Stimulated activated CD4-positive, alpha-beta T cell treated with anti-CD3 and anti-CD28 coated beads, Interleukin-2, amount 100 ng/mL, for 4 hours (primary cell): ENCODE results near the gene WBP2.
"Not testable (repeated sequence)": the region's sequence is repeated elsewhere in the genome, so short reads cannot be mapped to it uniquely, and the experiment has no call there.

Experiments used
- DNase-seq: peaks from one replicate; pipeline ENCODE4 v3.0.0-alpha.2; 2020; ENCODE audit warnings: low read depth

Gene WBP2

GRCh38 chr17:75888484-75888883, 33.3 kb upstream of the WBP2 start:
- DNase-seq: no peak

- DNase-seq: not testable (repeated sequence)
Observed at GRCh38 chr17:75885860-75886259, 30.7 kb upstream of the WBP2 start.

- DNase-seq: no peak
Observed at GRCh38 chr17:75885431-75885830, 30.3 kb upstream of the WBP2 start.

DNA sequence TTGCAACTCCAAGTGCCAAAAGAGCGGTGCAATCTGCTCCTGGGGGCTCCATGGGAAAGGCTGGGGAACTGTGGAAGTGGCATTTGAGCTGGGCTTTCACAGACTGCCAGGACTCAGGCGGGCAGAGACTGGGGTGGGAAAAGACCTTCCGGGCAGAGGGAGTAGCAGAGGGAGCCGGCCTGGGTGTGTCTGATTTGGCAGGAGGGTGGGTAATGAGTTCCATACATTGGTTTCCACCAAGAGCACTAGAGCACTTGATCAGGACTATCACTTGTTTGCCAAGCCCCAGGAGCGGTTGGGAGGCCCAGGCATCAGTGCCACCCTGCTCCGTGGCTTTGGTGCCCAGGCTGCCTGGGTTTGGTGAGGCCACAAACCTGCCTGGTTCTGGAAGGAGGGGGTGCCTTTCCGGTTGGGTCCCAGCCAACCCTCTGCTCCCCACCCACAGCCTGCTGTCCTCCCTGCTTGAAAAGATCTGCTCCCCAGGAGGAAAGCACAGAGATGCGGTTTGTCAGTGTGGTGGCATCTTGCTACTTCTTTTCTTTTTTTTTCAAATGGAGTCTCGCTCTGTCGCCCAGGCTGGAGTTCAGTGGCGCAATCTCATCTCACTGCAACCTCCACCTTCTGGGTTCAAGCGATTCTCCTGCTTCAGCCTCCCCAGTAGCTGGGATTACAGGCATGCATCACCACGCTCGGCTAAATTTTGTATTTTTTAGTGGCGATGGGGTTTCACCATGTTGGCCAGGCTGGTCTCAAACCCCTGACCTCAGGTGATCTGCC, 26.7 kb upstream of the WBP2 start:
- no peak for DNase-seq

DNA sequence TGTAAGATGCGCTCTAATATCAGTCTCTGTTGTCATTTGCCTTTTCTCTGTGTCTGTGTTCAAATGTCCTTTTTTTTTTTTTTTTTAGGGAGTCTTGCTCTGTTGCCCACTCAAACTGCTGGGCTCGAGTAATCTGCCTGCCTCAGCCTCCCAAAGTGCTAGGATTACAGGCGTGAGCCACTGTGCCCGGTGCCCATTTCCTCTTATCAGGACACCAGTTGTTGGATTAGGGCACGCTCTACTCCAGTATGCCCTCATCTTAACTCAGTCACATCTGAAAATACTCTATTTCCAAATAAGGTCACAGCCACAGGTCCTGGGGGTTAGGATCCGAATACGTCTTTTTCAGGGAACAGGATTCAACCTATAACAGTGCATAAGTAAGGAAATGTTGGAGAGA, 25.1 kb upstream of the WBP2 start:
- no peak for DNase-seq

DNA sequence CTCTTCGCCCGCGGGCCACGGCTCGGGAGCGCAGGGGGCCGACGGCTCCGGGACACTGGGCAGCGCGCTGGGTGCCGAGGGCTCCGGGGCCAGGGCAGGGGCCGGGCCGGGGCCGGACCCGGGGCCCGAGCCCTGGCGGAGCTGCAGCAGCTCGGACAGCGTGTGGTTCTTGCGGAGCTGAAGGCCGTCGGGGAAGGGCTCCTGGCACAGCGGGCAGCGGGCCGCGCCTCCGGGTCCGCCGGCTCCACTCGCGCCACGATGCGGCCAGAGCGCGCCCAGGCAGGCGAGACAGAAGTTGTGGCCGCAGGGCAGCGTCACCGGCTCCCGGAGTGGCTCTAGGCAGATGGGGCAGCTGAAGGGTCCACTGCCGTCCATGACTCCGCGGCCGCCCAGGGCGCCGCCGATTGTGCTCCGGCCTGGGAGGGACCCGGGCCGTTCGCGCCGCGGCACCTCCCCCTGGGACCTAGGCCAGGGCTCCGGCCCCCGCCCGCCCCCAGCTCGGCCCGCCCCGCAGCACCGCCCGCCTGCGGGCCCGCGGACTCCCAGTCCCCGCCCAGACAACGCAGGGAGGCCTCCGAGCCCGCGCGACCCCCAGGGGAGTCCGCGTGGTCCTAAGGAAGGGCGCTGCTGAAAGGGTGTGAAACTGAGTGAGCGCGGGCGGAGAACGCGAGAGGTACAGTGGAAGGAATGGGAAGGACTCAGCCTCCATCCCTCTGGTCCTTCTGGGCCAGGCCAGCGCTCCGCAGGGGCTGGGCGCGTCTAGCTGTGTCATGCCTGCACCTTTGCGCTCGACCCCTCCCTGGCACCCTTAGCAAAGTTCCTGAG, 23.3 kb upstream of the WBP2 start, which contains the start of gene TRIM47:
Gene TRIM47, minus strand, starts transcription at position 408 of the 825 bp plus-strand sequence. Its CDS starts 33 bp downstream, at position 375.
- DNase-seq: no peak

GRCh38 chr17:75877752-75878173, 22.6 kb upstream of the WBP2 start:
- DNase-seq: peak; percentile 55

DNA sequence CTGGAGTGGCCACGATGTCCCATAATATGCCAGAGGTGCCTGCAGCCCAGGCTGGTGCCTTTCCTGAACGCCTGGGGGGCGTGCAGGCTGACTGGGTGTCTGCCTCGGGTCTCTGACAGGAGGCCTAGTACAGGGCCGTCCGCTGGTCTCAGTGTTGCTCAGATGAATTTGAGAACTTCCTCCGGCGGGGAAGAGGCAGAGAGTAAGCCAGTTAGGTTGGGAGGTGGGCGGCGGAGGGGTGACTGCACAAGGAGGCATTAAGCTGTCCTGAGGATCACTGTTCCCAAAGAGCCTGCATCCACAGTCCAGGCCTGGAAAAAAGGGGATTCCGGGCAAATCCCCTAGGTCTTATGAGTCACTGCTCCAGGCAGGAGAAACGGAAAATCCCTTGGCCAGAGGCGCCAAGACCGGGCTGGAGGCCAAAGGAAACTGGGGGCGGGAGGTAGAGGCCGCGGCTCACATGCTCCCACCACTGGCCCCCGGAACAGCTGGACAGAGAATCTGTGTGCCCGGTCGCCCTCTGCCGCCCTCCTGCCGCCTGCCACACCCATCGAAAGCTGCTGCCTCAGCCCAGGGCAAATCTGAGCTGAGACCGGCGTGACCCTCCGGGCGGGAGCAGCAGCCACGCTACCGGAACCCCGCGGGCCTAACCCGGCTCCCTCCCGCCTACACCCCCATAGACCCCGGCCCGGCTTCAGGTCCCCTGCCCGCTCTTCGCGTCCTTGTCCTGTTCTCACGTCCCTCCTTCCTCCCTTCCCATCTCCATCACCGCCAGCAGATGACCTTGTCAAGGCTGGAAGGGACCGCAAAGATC, 22.0 kb upstream of the WBP2 start:
- DNase-seq: no peak

DNA sequence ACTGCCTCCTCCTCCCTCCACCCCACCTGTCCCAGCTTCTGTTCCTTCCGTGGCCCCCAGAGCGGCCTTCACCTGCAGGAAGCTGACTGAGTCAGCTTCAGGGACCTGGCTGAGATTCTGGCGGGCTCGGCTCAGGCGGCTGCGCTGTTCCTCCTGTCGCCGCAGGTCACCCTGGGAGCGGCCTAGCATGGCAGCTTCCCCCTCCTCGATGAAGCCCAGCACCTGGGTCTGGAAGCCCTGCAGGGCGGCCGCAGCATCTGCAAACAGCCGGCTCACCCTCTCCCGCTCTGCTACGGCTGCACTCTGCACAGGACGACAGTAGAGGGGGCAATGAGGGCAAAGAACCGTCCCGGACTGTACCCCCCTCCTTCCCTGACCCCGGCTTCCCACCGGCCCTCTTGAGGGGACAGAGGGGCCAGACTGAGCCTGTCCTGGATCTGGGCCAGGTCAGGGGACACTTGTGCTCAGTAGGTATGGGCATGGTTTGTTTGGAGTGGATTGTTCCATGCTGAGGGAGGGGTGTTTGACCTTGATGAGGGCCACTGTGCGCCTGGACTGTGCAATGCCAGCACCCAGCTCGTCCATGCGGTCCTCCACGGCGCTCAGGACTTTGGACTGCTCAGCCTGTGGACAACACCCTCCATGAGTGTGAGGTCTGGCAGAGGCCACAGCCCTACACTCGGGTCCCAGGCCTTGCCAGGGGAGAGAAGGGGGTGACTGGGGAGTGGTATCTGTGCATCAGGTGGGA, 21.2 kb upstream of the WBP2 start:
- DNase-seq: peak; percentile 61

DNA sequence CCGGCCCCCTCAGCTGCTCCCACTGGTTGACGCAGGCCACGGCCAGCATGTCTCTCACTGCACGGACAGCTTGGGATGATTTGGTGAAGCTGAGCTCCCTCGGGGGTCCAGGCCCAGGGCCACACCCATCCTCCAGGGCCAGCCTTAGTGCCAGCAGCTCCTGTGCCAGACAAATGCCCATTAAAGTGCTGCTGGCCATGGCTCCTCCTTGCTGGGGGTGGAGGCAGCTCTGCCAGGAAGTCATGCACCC, 20.7 kb upstream of the WBP2 start:
- DNase-seq: no peak

GRCh38 chr17:75875182-75875939, 20.2 kb upstream of the WBP2 start:
- DNase-seq: no peak

DNA sequence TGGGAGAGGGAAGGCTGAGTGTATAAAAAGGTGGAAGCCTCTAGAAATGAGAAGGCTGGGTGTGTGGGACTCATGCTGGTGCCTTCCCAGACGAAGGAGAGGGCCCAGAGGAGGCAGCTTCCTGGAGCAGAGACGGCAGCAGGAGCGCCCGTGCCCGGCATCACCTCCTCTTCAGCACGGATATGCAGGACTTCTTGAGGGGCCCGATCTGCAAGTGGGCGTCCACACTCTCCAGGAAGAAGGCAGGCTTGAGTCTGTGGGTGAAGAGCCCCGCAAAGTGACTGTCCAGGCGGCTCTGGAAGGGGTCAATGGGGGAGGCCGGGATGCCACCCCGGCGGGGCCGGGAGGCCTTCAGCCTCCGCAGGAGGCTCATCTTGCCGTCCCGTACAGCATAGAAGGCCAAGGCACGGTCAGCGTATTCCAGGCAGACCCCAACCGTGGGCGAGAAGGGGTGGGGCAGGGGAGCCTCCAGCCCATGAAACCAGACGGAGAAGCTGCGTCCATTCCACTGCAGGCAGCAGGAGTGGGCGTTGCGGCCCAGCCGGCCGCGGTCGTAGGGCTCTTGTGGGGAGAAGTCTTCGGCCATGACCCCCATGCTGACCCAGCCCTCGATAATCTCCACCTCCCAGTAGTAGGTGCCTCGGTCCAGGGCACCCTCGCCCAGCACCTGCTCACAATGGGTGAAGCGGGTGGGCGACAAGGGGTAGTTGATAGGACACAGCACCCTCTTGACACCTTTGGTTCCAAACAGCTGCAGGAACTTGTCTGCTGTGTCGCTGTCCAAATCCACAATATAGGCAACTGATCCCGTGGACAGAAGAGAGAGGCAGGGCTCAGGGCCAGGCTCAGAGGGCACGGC, 19.4 kb upstream of the WBP2 start:
- DNase-seq: no peak

DNA sequence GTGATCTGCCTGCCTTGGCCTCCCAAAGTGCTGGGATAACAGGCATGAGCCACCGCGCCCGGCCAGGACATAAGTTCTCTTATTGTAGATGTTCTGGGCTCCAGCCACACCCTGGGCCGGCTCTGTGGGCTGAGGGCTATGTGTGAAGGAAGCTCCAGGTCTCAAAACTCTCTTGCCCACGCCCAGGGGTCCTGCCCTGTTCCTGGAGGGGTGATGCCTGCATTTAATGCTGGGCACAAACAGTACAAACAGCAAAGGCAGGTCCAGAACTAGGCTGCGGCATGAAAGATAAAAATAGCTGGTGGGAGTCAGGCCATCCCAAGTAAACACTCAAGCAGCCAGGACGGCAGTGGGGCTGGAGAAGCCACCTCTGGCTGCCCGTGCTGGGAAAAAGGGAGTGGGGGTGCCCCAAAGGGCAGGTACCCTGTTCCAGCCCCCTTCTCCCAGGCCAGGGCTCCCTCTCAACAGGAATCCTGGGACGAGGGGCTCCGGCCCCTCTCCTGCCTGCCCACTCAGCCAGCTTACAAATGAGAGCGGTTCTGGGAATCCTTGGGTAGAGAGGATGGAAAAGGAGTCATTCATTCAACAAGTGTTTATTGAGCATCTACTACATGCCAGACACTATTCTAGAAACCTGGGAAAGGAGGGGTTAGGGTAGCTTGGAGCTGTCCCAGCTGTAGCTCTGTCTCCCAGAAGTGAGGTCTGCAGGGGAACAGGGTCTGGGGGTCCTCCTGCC, 18.6 kb upstream of the WBP2 start:
- DNase-seq: no peak

- DNase-seq: no peak
Observed at GRCh38 chr17:75872434-75873351, 17.6 kb upstream of the WBP2 start.

- DNase-seq: not testable (repeated sequence)
Observed at GRCh38 chr17:75870228-75870627, 15.1 kb upstream of the WBP2 start.

- DNase-seq: no peak
Observed at GRCh38 chr17:75869282-75870141, 14.4 kb upstream of the WBP2 start.

- DNase-seq: not testable (repeated sequence)
Observed at GRCh38 chr17:75868730-75869281, 13.7 kb upstream of the WBP2 start.
